Left ventricle myocardium inferior (tissue), 1 donor: Measurements from ENCODE around the gene ARSD. TPM values are rescaled to one million over a fixed set of nuclear protein-coding genes. Genes with fewer than 3 reads are reported as not detected.

Experiments
- DNase-seq: peaks from one replicate; pipeline ENCODE4 v3.0.0-alpha.2; 2020
- H3K27ac ChIP-seq: fragments of 200-600 bp; replicated peaks from 2 replicates; pipeline ENCODE4 v1.8.0; 2021
- H3K27me3 ChIP-seq: fragments of 200-600 bp; 2 replicates; pipeline ENCODE4 v1.8.0; 2021; ENCODE audit warnings: low read depth
- H3K36me3 ChIP-seq: fragments of 200-600 bp; 2 replicates; pipeline ENCODE4 v1.8.0; 2021
- H3K4me1 ChIP-seq: fragments of 200-600 bp; 2 replicates; pipeline ENCODE4 v1.8.0; 2021
- H3K4me3 ChIP-seq: fragments of 200-600 bp; 2 replicates; pipeline ENCODE4 v1.8.0; 2021; ENCODE audit warnings: mild to moderate bottlenecking, moderate library complexity
- H3K9me3 ChIP-seq: fragments of 200-600 bp; replicated peaks from 2 replicates; pipeline ENCODE4 v1.8.0; 2021
- intact Hi-C: fragments of 100-400 bp; cut with micrococcal nuclease; formaldehyde crosslinking; loops from one replicate; pipeline ENCODE4 v1.11.0; 2022
- total RNA-seq: library from RNA; stranded (reverse); fragmentation: NEBNext Ultra II Directional; extraction: Animal tissue kit (Norgen Biotek cat#: 25700); gene quantifications from one replicate; pipeline ENCODE4 v1.2.1, GENCODE V29; 2021
- TF ChIP-seq, protein P1 (sequence below): fragments of 200-600 bp; IDR thresholded peaks from 2 replicates; pipeline ENCODE4 v1.8.0; 2021; ENCODE audit warnings: antibody characterized with exemption, mild to moderate bottlenecking, borderline replicate concordance
- donor health status: DM: no; HTN: yes; CAD: no; lungs with severe emphysema.

Gene ARSD
- total RNA-seq, 1 donor from 2014 or later, result 9.3 TPM

GRCh38 chrX:2962381-2962780 is 33.2 kb upstream of the ARSD start:
- TF ChIP-seq, protein P1, sequence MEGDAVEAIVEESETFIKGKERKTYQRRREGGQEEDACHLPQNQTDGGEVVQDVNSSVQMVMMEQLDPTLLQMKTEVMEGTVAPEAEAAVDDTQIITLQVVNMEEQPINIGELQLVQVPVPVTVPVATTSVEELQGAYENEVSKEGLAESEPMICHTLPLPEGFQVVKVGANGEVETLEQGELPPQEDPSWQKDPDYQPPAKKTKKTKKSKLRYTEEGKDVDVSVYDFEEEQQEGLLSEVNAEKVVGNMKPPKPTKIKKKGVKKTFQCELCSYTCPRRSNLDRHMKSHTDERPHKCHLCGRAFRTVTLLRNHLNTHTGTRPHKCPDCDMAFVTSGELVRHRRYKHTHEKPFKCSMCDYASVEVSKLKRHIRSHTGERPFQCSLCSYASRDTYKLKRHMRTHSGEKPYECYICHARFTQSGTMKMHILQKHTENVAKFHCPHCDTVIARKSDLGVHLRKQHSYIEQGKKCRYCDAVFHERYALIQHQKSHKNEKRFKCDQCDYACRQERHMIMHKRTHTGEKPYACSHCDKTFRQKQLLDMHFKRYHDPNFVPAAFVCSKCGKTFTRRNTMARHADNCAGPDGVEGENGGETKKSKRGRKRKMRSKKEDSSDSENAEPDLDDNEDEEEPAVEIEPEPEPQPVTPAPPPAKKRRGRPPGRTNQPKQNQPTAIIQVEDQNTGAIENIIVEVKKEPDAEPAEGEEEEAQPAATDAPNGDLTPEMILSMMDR, result no peak

DNA sequence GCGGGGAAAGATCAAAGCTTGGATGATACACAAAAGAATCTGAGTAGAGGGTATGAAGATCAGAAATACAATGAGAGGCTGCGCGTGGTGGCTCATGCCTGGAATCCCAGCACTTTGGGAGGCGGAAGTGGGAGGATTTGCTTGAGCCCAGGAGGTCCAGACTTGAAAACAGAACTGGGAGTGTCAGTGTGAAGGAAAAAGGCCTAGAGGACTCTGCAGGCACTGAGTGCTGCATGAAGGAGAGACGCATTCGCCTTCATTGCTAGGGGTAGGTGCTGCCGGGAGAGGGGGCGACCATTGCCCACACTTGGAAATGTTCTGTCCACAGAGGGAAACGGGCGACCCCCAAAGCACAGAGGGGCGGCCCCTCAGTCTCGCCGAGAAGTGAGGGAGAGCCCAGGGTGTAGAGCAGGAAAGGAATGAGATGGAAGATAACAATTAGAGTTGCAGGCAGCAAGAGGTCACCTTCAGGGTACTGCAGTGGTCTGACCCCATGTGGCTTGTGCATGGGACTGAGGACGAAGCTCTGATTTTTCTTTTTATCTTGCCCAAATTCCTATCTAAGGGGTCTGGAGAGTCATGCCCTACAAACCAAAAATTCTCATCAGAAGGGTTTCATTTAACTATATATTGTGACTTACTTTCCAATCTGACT is 31.8 kb upstream of the ARSD start:
- Histone ChIP-seq H3K4me1 (no peaks in the 10 kb centered on the region), H3K4me3 (no peak overlapping the region), H3K27ac (no peak overlapping the region), H3K27me3 (no peaks in the 10 kb centered on the region), H3K36me3 (no peaks in the 10 kb centered on the region), H3K9me3 (no peaks in the 10 kb centered on the region)
- TF ChIP-seq, protein P1, result no peak
- intact Hi-C loops, result no loop called here
- no peak for DNase-seq

More at GRCh38 chrX:2962381-2962780, 33.2 kb upstream of the ARSD start:
- no peak overlapping the region for H3K4me3 ChIP-seq
- peaks cover 3% of the 10 kb centered on the region for H3K4me1 ChIP-seq
- intact Hi-C loops, result no loop called here
- DNase-seq, result no peak
- no peaks in the 10 kb centered on the region for H3K9me3 ChIP-seq
- H3K27me3 ChIP-seq, result no peaks in the 10 kb centered on the region
- no peaks in the 10 kb centered on the region for H3K36me3 ChIP-seq
- H3K27ac ChIP-seq, result no peak overlapping the region

DNA sequence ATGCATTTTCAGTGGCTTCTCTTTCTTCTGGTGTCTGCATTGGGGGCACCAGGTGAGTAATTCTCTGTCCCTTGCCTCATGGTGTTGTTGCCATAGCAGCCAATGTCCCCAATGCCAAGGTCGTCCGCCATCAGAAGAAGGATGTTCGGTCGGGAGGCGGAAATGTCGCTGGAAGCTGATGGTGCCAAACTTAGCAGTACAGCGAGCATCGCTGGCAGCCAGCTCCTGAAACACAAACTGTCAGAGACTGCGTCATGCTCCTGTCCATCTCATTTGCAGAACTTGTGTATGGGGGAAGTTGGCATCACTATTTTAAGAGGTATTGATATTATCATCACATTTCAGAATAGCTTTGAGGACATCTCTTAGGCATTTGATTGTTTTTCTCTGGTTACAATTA is 29.1 kb upstream of the ARSD start:
- intact Hi-C loops, result no loop called here
- TF ChIP-seq, protein P1, result no peak
- Histone ChIP-seq H3K4me1 (no peaks in the 10 kb centered on the region), H3K27ac (no peak overlapping the region), H3K36me3 (no peaks in the 10 kb centered on the region), H3K27me3 (no peaks in the 10 kb centered on the region), H3K9me3 (no peaks in the 10 kb centered on the region), H3K4me3 (no peak overlapping the region)
- no peak for DNase-seq

GRCh38 chrX:2955838-2956237 is 26.7 kb upstream of the ARSD start:
- Histone ChIP-seq H3K36me3 (no peaks in the 10 kb centered on the region), H3K4me3 (no peak overlapping the region), H3K9me3 (no peaks in the 10 kb centered on the region), H3K27ac (no peak overlapping the region), H3K27me3 (no peaks in the 10 kb centered on the region), H3K4me1 (no peaks in the 10 kb centered on the region)
- DNase-seq, result no peak
- intact Hi-C loops, result no loop called here
- TF ChIP-seq, protein P1, result no peak

GRCh38 chrX:2955281-2955680 is 26.1 kb upstream of the ARSD start:
- intact Hi-C loops, result no loop called here
- Histone ChIP-seq H3K4me1 (no peaks in the 10 kb centered on the region), H3K36me3 (no peaks in the 10 kb centered on the region), H3K9me3 (no peaks in the 10 kb centered on the region), H3K27me3 (no peaks in the 10 kb centered on the region), H3K27ac (no peak overlapping the region), H3K4me3 (no peak overlapping the region)
- TF ChIP-seq, protein P1, result no peak
- DNase-seq, result no peak
